ENCODE data around the gene RAB35.

Gene RAB35

GRCh38 chr12:120061575-120062214, 54.9 kb downstream of the RAB35 start:
- H3K27ac ChIP-seq (ENCODE audit: low read depth, low read length, poor library complexity, severe bottlenecking): no peak overlapping the region
- H3K27me3 ChIP-seq (ENCODE audit: insufficient read depth, low read length): no peaks in the 10 kb centered on the region
- H3F3A ChIP-seq (ENCODE audit: insufficient read depth, low read length): no peaks in the 10 kb centered on the region

GRCh38 chr12:120060717-120061116, 55.8 kb downstream of the RAB35 start:
- no peaks in the 10 kb centered on the region for H3K9me3 ChIP-seq (ENCODE audit: low read length)
- no peaks in the 10 kb centered on the region for H3K79me2 ChIP-seq (ENCODE audit: insufficient read depth, low read length)
- no peaks in the 10 kb centered on the region for H3K4me1 ChIP-seq (ENCODE audit: insufficient read depth, low read length, severe bottlenecking)
- no peak overlapping the region for H3K27ac ChIP-seq (ENCODE audit: low read depth, low read length, poor library complexity, severe bottlenecking)
- no peak overlapping the region for H2AFZ ChIP-seq (ENCODE audit: low read length)
- H3K27me3 ChIP-seq (ENCODE audit: insufficient read depth, low read length): no peaks in the 10 kb centered on the region
- H3K36me3 ChIP-seq (ENCODE audit: insufficient read depth, low read length): peaks cover 3% of the 10 kb centered on the region; the same call in 1 of the 2 replicates
- H4K20me1 ChIP-seq (ENCODE audit: insufficient read depth, low read length): no peaks in the 10 kb centered on the region
- H3K9ac ChIP-seq (ENCODE audit: low read length): no peak overlapping the region
- H3K9me2 ChIP-seq (ENCODE audit: low read depth, low read length): no peaks in the 10 kb centered on the region
- H3K4me3 ChIP-seq (ENCODE audit: low read depth, low read length, poor library complexity, severe bottlenecking): no peak overlapping the region
- no peak overlapping the region for H3K4me2 ChIP-seq (ENCODE audit: low read length)
- no peaks in the 10 kb centered on the region for H3F3A ChIP-seq (ENCODE audit: insufficient read depth, low read length)
- no peak for TF ChIP-seq EZH2 (IDR thresholded peaks at IDR 0.05; ENCODE audit: borderline replicate concordance, low read length)
- no peak for TF ChIP-seq CTCF (IDR thresholded peaks at IDR 0.05; ENCODE audit: low read length)

More at GRCh38 chr12:120061575-120062214, 54.9 kb downstream of the RAB35 start:
- Histone ChIP-seq H3K4me3 (ENCODE audit: low read depth, low read length, poor library complexity, severe bottlenecking) (no peak overlapping the region), H3K9me2 (ENCODE audit: low read depth, low read length) (no peaks in the 10 kb centered on the region), H3K9ac (ENCODE audit: low read length) (no peak overlapping the region), H3K4me1 (ENCODE audit: insufficient read depth, low read length, severe bottlenecking) (no peaks in the 10 kb centered on the region), H3K4me2 (ENCODE audit: low read length) (no peak overlapping the region), H3K36me3 (ENCODE audit: insufficient read depth, low read length) (peaks cover 3% of the 10 kb centered on the region; the same call in 1 of the 2 replicates), H3K79me2 (ENCODE audit: insufficient read depth, low read length) (no peaks in the 10 kb centered on the region), H4K20me1 (ENCODE audit: insufficient read depth, low read length) (no peaks in the 10 kb centered on the region), H3K9me3 (ENCODE audit: low read length) (no peaks in the 10 kb centered on the region), H2AFZ (ENCODE audit: low read length) (no peak overlapping the region)
- TF ChIP-seq CTCF (IDR thresholded peaks at IDR 0.05; ENCODE audit: low read length): no peak
- no peak for TF ChIP-seq EZH2 (IDR thresholded peaks at IDR 0.05; ENCODE audit: borderline replicate concordance, low read length)

GRCh38 chr12:120060196-120060595, 56.4 kb downstream of the RAB35 start:
- Histone ChIP-seq H2AFZ (ENCODE audit: low read length) (no peak overlapping the region), H3K27ac (ENCODE audit: low read depth, low read length, poor library complexity, severe bottlenecking) (no peak overlapping the region), H3K4me3 (ENCODE audit: low read depth, low read length, poor library complexity, severe bottlenecking) (no peak overlapping the region), H3K4me1 (ENCODE audit: insufficient read depth, low read length, severe bottlenecking) (no peaks in the 10 kb centered on the region), H3K9me2 (ENCODE audit: low read depth, low read length) (no peaks in the 10 kb centered on the region), H4K20me1 (ENCODE audit: insufficient read depth, low read length) (no peaks in the 10 kb centered on the region), H3K4me2 (ENCODE audit: low read length) (no peak overlapping the region), H3K27me3 (ENCODE audit: insufficient read depth, low read length) (no peaks in the 10 kb centered on the region), H3K9me3 (ENCODE audit: low read length) (no peaks in the 10 kb centered on the region), H3K36me3 (ENCODE audit: insufficient read depth, low read length) (no peaks in the 10 kb centered on the region; the same call in 1 of the 2 replicates), H3K9ac (ENCODE audit: low read length) (no peak overlapping the region), H3K79me2 (ENCODE audit: insufficient read depth, low read length) (no peaks in the 10 kb centered on the region), H3F3A (ENCODE audit: insufficient read depth, low read length) (no peaks in the 10 kb centered on the region)
- TF ChIP-seq EZH2 (IDR thresholded peaks at IDR 0.05; ENCODE audit: borderline replicate concordance, low read length): no peak
- TF ChIP-seq CTCF (IDR thresholded peaks at IDR 0.05; ENCODE audit: low read length): no peak

All from OCI-LY1 (cell line).